ENCODE measurements around the gene TRMT11. TPM values are rescaled to one million over a fixed set of nuclear protein-coding genes. Genes with fewer than 3 reads are reported as not detected.
"Not testable (repeated sequence)": the region's sequence is repeated elsewhere in the genome, so short reads cannot be mapped to it uniquely, and the experiment has no call there.

TRMT11 gene
- total RNA-seq, 8 experiments from 2014 or later = 29.0 to 60.3 (median 39.0) TPM

DNA sequence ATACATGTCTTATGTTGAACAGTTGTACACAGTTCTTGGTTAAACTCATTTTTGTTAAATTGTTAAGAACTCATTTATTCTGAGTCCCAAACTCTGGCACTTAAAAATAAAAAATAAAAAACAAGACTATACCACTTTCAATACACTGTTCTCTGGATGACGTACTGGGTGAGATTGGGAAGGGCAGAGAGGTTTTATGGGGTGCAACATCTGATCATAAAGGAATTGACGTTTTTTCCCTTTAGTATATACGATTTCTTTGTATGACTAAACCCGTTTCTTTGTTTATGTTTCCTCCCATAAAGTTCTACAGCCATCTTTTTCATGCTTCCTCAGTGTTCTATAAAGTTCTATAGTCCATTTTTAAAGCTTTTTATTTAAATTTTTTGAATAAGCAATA, 69.1 kb downstream of the TRMT11 start:
- Histone ChIP-seq H3K4me1 (replicated peaks in 1 of 2) (peaks cover 8 to 19% of the 10 kb centered on the region in 2 donors), H3K4me3 (no peak overlapping the region), H3K27ac (no peak overlapping the region)
- 83 to 100% (median 95%) methylated on average over 2 to 4 of the region's 4 CpGs; no CpG with 5 or more reads in 1 of the 10 experiments for WGBS, 10 experiments
- in situ Hi-C loops (cut with MboI; ENCODE audit: low pct_unique_long_range_greater_than_20kb in 2 of 9, low sequenced_read_pairs in 9 of 9, unreplicated experiment in 9 of 9) = no loop called here
- ATAC-seq (replicated peaks in 6 of 8) = no peak

- ATAC-seq (replicated peaks in 6 of 8) = no peak
- WGBS, 10 experiments = 67 to 100% (median 98%) methylated on average over 1 to 5 of the region's 5 CpGs; no CpG with 5 or more reads in 1 of the 10 experiments
- Histone ChIP-seq H3K4me3 (no peak overlapping the region), H3K4me1 (replicated peaks in 1 of 2) (peaks cover 8 to 19% of the 10 kb centered on the region in 2 donors), H3K27ac (no peak overlapping the region)
- in situ Hi-C loops (cut with MboI; ENCODE audit: low pct_unique_long_range_greater_than_20kb in 2 of 9, low sequenced_read_pairs in 9 of 9, unreplicated experiment in 9 of 9) = no loop called here
These were observed 70.1 kb downstream of the TRMT11 start for GRCh38 chr6:126056355-126057004.

DNA sequence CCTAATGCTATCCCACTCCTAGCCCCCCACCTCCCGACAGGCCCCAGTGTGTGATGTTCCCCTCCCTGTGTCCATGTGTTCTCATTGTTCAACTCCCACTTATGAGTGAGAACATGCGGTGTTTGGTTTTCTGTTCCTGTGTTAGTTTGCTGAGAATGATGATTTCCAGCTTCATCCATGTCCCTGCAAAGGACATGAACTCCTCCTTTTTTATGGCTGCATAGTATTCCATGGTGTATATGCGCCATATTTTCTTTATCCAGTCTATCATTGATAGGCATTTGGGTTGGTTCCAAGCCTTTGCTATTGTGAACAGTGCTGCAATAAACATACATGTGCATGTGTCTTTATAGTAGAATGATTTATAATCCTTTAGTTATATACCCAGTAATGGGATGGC, 71.7 kb downstream of the TRMT11 start:
- H3K4me1 ChIP-seq (replicated peaks in 1 of 2) = peaks cover 8 to 23% of the 10 kb centered on the region in 2 donors
- H3K27ac ChIP-seq; H3K4me3 ChIP-seq; ATAC-seq (replicated peaks in 6 of 8); in situ Hi-C loops (cut with MboI; ENCODE audit: low pct_unique_long_range_greater_than_20kb in 2 of 9, low sequenced_read_pairs in 9 of 9, unreplicated experiment in 9 of 9): not testable (repeated sequence)
- WGBS, 10 experiments = 100% methylated on average over 1 of the region's 3 CpGs; no CpG with 5 or more reads in 8 of the 10 experiments

GRCh38 chr6:126060400-126060799, 74.1 kb downstream of the TRMT11 start:
- no peak overlapping the region for H3K27ac ChIP-seq
- ATAC-seq (replicated peaks in 6 of 8) = no peak
- in situ Hi-C loops (cut with MboI; ENCODE audit: low pct_unique_long_range_greater_than_20kb in 2 of 9, low sequenced_read_pairs in 9 of 9, unreplicated experiment in 9 of 9) = no loop called here
- 80 to 98% (median 90%) methylated on average over 1 to 5 of the region's 5 CpGs; no CpG with 5 or more reads in 6 of the 10 experiments for WGBS, 10 experiments
- H3K4me1 ChIP-seq (replicated peaks in 1 of 2) = peaks cover 8 to 29% of the 10 kb centered on the region in 2 donors
- H3K4me3 ChIP-seq = no peak overlapping the region

DNA sequence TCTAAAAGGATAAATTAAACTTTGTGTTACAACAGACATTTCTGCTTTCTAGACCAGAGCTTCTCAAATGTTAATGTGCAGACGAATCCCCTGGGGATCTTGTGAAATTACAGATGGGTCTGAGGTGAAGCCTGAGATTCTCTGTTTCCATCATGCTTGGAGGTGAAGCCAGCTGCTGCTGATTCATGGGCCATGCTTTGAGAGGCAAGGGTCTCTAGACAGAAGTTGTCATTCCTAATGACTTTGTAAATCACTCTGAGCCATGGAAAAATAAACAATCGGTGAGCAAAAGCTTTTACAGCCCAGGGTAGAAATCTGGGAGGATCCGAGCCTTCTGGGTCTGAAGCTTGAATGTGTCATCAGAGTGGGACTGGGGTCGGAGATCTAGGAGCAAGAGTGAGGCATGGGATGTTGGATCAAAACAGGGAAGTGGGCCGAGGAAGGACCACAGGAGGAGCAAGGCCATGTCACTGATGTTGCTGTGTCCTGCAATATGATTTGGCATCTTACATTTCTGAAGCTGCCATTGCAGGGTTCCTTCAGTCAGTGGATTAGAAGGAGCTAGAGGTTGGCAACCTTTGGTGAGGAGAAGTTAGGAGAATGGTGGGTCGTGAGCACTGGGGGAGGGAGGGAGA, 77.3 kb downstream of the TRMT11 start:
- in situ Hi-C loops (cut with MboI; ENCODE audit: low pct_unique_long_range_greater_than_20kb in 2 of 9, low sequenced_read_pairs in 9 of 9, unreplicated experiment in 9 of 9) = no loop called here
- no peak overlapping the region for H3K4me3 ChIP-seq
- 19 to 100% (median 57%) methylated on average over 1 to 4 of the region's 6 CpGs; no CpG with 5 or more reads in 1 of the 10 experiments for WGBS, 10 experiments
- H3K27ac ChIP-seq = peak overlapping the region; percentile 39 to 60
- peaks cover 8 to 22% of the 10 kb centered on the region in 2 donors for H3K4me1 ChIP-seq (replicated peaks in 1 of 2)
- ATAC-seq (replicated peaks in 6 of 8) = peak in 5 of 8 experiments; percentile 90 to 99 (median 98)

- WGBS, 10 experiments = 20 to 100% (median 80%) methylated on average over 1 to 4 of the region's 4 CpGs; no CpG with 5 or more reads in 1 of the 10 experiments
- Histone ChIP-seq H3K27ac (peak overlapping the region; percentile 39 to 60), H3K4me1 (replicated peaks in 1 of 2) (peaks cover 8 to 22% of the 10 kb centered on the region in 2 donors), H3K4me3 (no peak overlapping the region)
- in situ Hi-C loops (cut with MboI; ENCODE audit: low pct_unique_long_range_greater_than_20kb in 2 of 9, low sequenced_read_pairs in 9 of 9, unreplicated experiment in 9 of 9) = no loop called here
- no peak for ATAC-seq (replicated peaks in 6 of 8)
These were observed 78.0 kb downstream of the TRMT11 start for GRCh38 chr6:126064257-126064747.

- peak in 1 of 8 experiments; percentile 18 for ATAC-seq (replicated peaks in 6 of 8)
- Histone ChIP-seq H3K4me3 (no peak overlapping the region), H3K27ac (no peak overlapping the region), H3K4me1 (replicated peaks in 1 of 2) (peaks cover 8 to 22% of the 10 kb centered on the region in 2 donors)
- in situ Hi-C loops (cut with MboI; ENCODE audit: low pct_unique_long_range_greater_than_20kb in 2 of 9, low sequenced_read_pairs in 9 of 9, unreplicated experiment in 9 of 9) = no loop called here
- WGBS, 10 experiments = 60 to 98% (median 87%) methylated on average over 1 to 7 of the region's 7 CpGs; no CpG with 5 or more reads in 1 of the 10 experiments
These were observed 78.5 kb downstream of the TRMT11 start for GRCh38 chr6:126064748-126065401.

- no peak overlapping the region for H3K27ac ChIP-seq
- in situ Hi-C loops (cut with MboI; ENCODE audit: low pct_unique_long_range_greater_than_20kb in 2 of 9, low sequenced_read_pairs in 9 of 9, unreplicated experiment in 9 of 9) = no loop called here
- peaks cover 8 to 22% of the 10 kb centered on the region in 2 donors for H3K4me1 ChIP-seq (replicated peaks in 1 of 2)
- WGBS, 10 experiments = 89 to 100% (median 95%) methylated on average over 1 to 11 of the region's 12 CpGs; no CpG with 5 or more reads in 2 of the 10 experiments
- H3K4me3 ChIP-seq = no peak overlapping the region
- peak in 2 of 8 experiments; percentile 48 to 61 for ATAC-seq (replicated peaks in 6 of 8)
These were observed 80.0 kb downstream of the TRMT11 start for GRCh38 chr6:126066053-126067048.

DNA sequence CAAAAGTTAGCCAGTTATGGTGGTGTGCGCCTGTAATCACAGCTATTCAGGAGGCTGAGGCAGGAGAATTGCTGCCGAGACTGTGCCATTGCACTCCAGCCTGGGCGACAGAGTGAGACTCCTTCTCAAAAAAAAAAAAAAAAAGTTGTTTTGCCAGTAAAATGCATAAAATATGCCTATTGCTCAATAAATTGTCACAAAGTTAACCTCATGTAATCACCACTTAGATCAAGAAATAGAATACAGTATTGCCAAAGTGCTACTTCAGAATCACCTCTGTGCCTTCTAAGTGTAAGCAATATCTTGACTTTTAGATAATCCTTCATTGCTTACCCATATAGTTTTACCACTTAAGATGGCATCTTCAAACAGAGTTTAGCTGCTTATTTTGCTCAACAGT, 80.7 kb downstream of the TRMT11 start:
- Histone ChIP-seq H3K4me1 (replicated peaks in 1 of 2) (peaks cover 8 to 22% of the 10 kb centered on the region in 2 donors), H3K4me3 (no peak overlapping the region), H3K27ac (no peak overlapping the region)
- in situ Hi-C loops (cut with MboI; ENCODE audit: low pct_unique_long_range_greater_than_20kb in 2 of 9, low sequenced_read_pairs in 9 of 9, unreplicated experiment in 9 of 9) = no loop called here
- 47 to 100% (median 90%) methylated on average over 1 to 3 of the region's 3 CpGs; no CpG with 5 or more reads in 1 of the 10 experiments for WGBS, 10 experiments
- ATAC-seq (replicated peaks in 6 of 8) = peak in 3 of 8 experiments; percentile 15 to 63 (median 22)

GRCh38 chr6:126069449-126069848, 83.1 kb downstream of the TRMT11 start:
- Histone ChIP-seq H3K27ac (no peak overlapping the region), H3K4me3 (no peak overlapping the region), H3K4me1 (replicated peaks in 1 of 2) (peaks cover 0 to 3% of the 10 kb centered on the region in 2 donors)
- WGBS, 10 experiments = 49 to 96% (median 85%) methylated on average over 4 to 6 of the region's 6 CpGs; no CpG with 5 or more reads in 1 of the 10 experiments
- peak in 1 of 8 experiments; percentile 73 for ATAC-seq (replicated peaks in 6 of 8)
- in situ Hi-C loops (cut with MboI; ENCODE audit: low pct_unique_long_range_greater_than_20kb in 2 of 9, low sequenced_read_pairs in 9 of 9, unreplicated experiment in 9 of 9) = no loop called here

DNA sequence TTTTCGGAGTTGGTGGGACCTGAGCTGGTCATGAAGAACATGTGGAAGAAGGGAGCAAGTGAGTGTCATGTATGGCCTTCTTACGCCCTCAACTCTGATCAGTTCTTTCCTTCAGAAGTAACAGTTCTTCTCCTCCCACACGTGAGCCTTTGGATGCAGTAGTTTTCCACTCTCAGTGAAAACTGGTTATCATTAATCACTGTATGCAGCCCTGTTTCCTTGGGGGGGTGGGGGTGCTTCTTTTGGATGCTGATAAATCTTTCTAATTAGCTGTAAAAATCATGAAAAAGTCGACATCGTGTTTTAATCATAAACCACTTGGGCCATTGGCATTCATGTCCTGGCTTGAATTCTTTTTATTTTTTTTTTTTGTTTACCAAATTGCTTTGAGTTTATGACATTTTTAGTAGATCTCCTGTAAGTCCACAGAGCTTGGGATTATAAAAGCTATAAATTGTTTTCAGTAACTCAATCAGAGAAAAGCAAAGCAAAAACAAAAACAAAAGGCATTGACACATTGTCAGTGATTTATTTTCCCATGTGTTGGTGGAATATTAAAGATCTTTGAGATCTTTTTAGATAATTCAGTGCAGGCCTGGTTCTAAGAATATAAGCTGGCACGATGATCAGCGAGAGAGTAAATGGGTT, 84.8 kb downstream of the TRMT11 start:
- Histone ChIP-seq H3K4me1 (replicated peaks in 1 of 2) (no peaks in the 10 kb centered on the region), H3K27ac (no peak overlapping the region), H3K4me3 (no peak overlapping the region)
- in situ Hi-C loops (cut with MboI; ENCODE audit: low pct_unique_long_range_greater_than_20kb in 2 of 9, low sequenced_read_pairs in 9 of 9, unreplicated experiment in 9 of 9) = no loop called here
- WGBS, 10 experiments = 25 to 93% (median 85%) methylated on average over 3 to 7 of the region's 7 CpGs
- no peak for ATAC-seq (replicated peaks in 6 of 8)

DNA sequence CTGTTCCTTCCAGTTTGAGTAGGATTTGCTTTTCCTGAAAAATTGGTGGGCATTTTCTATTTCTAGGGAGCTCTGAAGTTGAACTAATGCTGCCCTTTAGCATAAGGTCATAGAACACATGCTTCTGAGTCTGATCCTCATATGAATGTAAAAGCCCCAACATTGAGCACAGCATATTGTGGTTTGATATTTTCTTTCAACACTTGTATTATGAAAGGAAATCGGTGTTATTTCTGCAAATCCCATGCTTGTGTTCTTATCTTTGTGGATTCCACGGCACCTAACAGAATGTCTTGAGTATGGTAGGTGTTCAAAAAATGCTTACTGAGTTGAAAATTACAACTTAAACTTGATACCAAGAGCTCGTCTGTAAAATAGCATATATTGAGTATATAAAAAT, 85.8 kb downstream of the TRMT11 start:
- in situ Hi-C loops (cut with MboI; ENCODE audit: low pct_unique_long_range_greater_than_20kb in 2 of 9, low sequenced_read_pairs in 9 of 9, unreplicated experiment in 9 of 9) = no loop called here
- no peak for ATAC-seq (replicated peaks in 6 of 8)
- Histone ChIP-seq H3K4me3 (no peak overlapping the region), H3K4me1 (replicated peaks in 1 of 2) (no peaks in the 10 kb centered on the region), H3K27ac (no peak overlapping the region)
- WGBS, 10 experiments = 79 to 100% (median 100%) methylated on average over 1 to 3 of the region's 3 CpGs
